H1 (cell line): ENCODE measurements around the gene RUFY3. TPM values are rescaled to one million over a fixed set of nuclear protein-coding genes. Genes with fewer than 3 reads are reported as not detected.

ENCODE experiments used
- CTCF ChIA-PET: fragments of 300-600 bp; sonication (Branson Sonifier 250); formaldehyde crosslinking; loops from one replicate; lab custom pipeline; 2021; ENCODE audit not compliant: partially characterized antibody; lab: Charles Lee
- POLR2A ChIA-PET: fragments of 300-600 bp; sonication (Branson Sonifier 250); formaldehyde crosslinking; loops from one replicate; lab custom pipeline; 2021; ENCODE audit warnings: inconsistent platforms; ENCODE audit not compliant: partially characterized antibody; lab: Charles Lee
- DNase-seq, 2 experiments: peaks; one replicate each; pipeline versions ENCODE4 v3.0.0 to v3.0.0-alpha.2; 2010 to 2022; ENCODE audit warnings: low spot score in 2 of 2, low read depth in 1 of 2, mixed read lengths in 1 of 2
- FAIRE-seq: peaks from 2 replicates; lab custom pipeline; 2011; peaks lifted over from hg19 to GRCh38; lab: Jason Lieb, UNC
- H2AFZ ChIP-seq: 2 replicates; pipeline ENCODE4 v1.8.1; 2012; ENCODE audit warnings: low read length, inconsistent platforms
- H2AK5ac ChIP-seq: 2 replicates; pipeline ENCODE4 v1.6.1; 2013; ENCODE audit warnings: low read depth, low read length
- H2BK120ac ChIP-seq: replicated peaks from 2 replicates; pipeline ENCODE3; 2013; ENCODE audit warnings: low read depth, low read length, inconsistent platforms
- H2BK12ac ChIP-seq: 2 replicates; pipeline ENCODE4 v1.6.1; 2013; ENCODE audit warnings: low read depth, low read length
- H2BK15ac ChIP-seq: 2 replicates; pipeline ENCODE4 v1.6.1; 2013; ENCODE audit warnings: low read length
- H2BK20ac ChIP-seq: 2 replicates; pipeline ENCODE4 v1.6.1; 2013; ENCODE audit warnings: low read length
- H2BK5ac ChIP-seq: 2 replicates; pipeline ENCODE4 v1.6.1; 2013; ENCODE audit warnings: low read depth, low read length
- H3K14ac ChIP-seq: 2 replicates; pipeline ENCODE4 v1.6.1; 2013; ENCODE audit warnings: inconsistent platforms; ENCODE audit not compliant: insufficient read length
- H3K18ac ChIP-seq: 2 replicates; pipeline ENCODE4 v1.6.1; 2013; ENCODE audit warnings: low read length; ENCODE audit errors: extremely low read depth
- H3K23ac ChIP-seq: 2 replicates; pipeline ENCODE4 v1.6.1; 2013; ENCODE audit warnings: inconsistent platforms; ENCODE audit not compliant: insufficient read length
- H3K23me2 ChIP-seq: 2 replicates; pipeline ENCODE4 v1.6.1; 2013; ENCODE audit warnings: low read depth, low read length
- H3K27ac ChIP-seq: 2 replicates; pipeline ENCODE4 v1.6.1; 2011; ENCODE audit warnings: low read depth, low read length, inconsistent platforms
- H3K27me3 ChIP-seq, 4 experiments: replicated peaks in 1 of 4; 1 replicate in 1 of 4; 2 replicates in 3 of 4; pipeline versions ENCODE4 v1.6.1 to v1.8.1; 2011 to 2013; ENCODE audit warnings: low read length in 3 of 4, mild to moderate bottlenecking in 3 of 4, inconsistent platforms in 2 of 4, mixed read lengths in 2 of 4, moderate library complexity in 1 of 4; ENCODE audit not compliant: control insufficient read depth in 3 of 4, insufficient read depth in 3 of 4; ENCODE audit errors: extremely low read depth in 1 of 4
- H3K36me3 ChIP-seq, 4 experiments: 2 replicates each; pipeline versions ENCODE4 v1.6.1 to v1.8.1; 2011 to 2013; ENCODE audit warnings: mild to moderate bottlenecking in 4 of 4, low read length in 3 of 4, moderate library complexity in 2 of 4, control low read depth in 1 of 4, inconsistent platforms in 1 of 4; ENCODE audit not compliant: insufficient read depth in 4 of 4, control insufficient read depth in 2 of 4
- H3K4ac ChIP-seq: replicated peaks from 2 replicates; pipeline ENCODE3; 2013; ENCODE audit warnings: low read length, low read depth, mixed read lengths, inconsistent platforms; ENCODE audit not compliant: insufficient read length
- H3K4me1 ChIP-seq, 4 experiments: replicated peaks in 1 of 4; 1 replicate in 1 of 4; 2 replicates in 3 of 4; pipeline versions ENCODE4 v1.6.1 to v1.8.1; 2011 to 2013; ENCODE audit warnings: low read length in 3 of 4, inconsistent platforms in 2 of 4, mixed read lengths in 1 of 4; ENCODE audit not compliant: insufficient read depth in 4 of 4, control insufficient read depth in 3 of 4
- H3K4me2 ChIP-seq, 2 experiments: 2 replicates each; pipeline versions ENCODE4 v1.6.1 to v1.8.1; 2011 to 2013; ENCODE audit warnings: low read depth in 2 of 2, low read length in 2 of 2, control low read depth in 1 of 2, inconsistent platforms in 1 of 2, mild to moderate bottlenecking in 1 of 2; ENCODE audit not compliant: insufficient read depth in 1 of 2
- H3K4me3 ChIP-seq, 4 experiments: fragments of 200-600, 300-600 bp in 1 of 4; sonication (generic), shearing (Covaris generic), sonication (Bioruptor Twin) in 1 of 4; 2 replicates each; pipeline versions ENCODE4 v1.5.1 to v1.8.1; 2011 to 2016; ENCODE audit warnings: low read length in 4 of 4, low read depth in 3 of 4, control low read depth in 2 of 4, inconsistent platforms in 2 of 4, mild to moderate bottlenecking in 2 of 4, mixed read lengths in 1 of 4, moderate library complexity in 1 of 4; ENCODE audit not compliant: insufficient read depth in 2 of 4; ENCODE audit errors: extremely low read depth in 1 of 4
- H3K56ac ChIP-seq: replicated peaks from 2 replicates; pipeline ENCODE3; 2013; ENCODE audit warnings: low read depth, mild to moderate bottlenecking, mixed read lengths, low read length, inconsistent platforms; ENCODE audit not compliant: insufficient read length
- H3K79me1 ChIP-seq: 2 replicates; pipeline ENCODE4 v1.6.1; 2013; ENCODE audit warnings: low read depth, low read length, control low read depth
- H3K79me2 ChIP-seq, 2 experiments: 2 replicates each; pipeline versions ENCODE4 v1.6.1 to v1.8.1; 2012 to 2013; ENCODE audit warnings: low read length in 2 of 2, mild to moderate bottlenecking in 2 of 2, inconsistent platforms in 1 of 2; ENCODE audit not compliant: insufficient read depth in 2 of 2, control insufficient read depth in 1 of 2
- H3K9ac ChIP-seq, 4 experiments: replicated peaks in 1 of 4; 1 replicate in 1 of 4; 2 replicates in 3 of 4; pipeline versions ENCODE4 v1.6.1 to v1.8.1; 2011 to 2013; ENCODE audit warnings: low read depth in 3 of 4, low read length in 3 of 4, control low read depth in 2 of 4, mild to moderate bottlenecking in 2 of 4, moderate library complexity in 2 of 4, inconsistent platforms in 1 of 4; ENCODE audit errors: extremely low read depth in 1 of 4
- H3K9me3 ChIP-seq, 2 experiments: 2 replicates each; pipeline versions ENCODE4 v1.6.1 to v1.8.1; 2012 to 2013; ENCODE audit warnings: mild to moderate bottlenecking in 2 of 2, moderate library complexity in 2 of 2, control low read depth in 1 of 2, inconsistent platforms in 1 of 2, low read depth in 1 of 2, low read length in 1 of 2, mixed read lengths in 1 of 2; ENCODE audit not compliant: insufficient read depth in 2 of 2
- H4K20me1 ChIP-seq, 2 experiments: replicated peaks in 1 of 2; 2 replicates each; pipeline versions ENCODE3 to v1.8.1; 2011 to 2013; ENCODE audit warnings: inconsistent platforms in 2 of 2, low read length in 2 of 2, mild to moderate bottlenecking in 1 of 2; ENCODE audit not compliant: insufficient read depth in 2 of 2, control insufficient read depth in 1 of 2
- H4K5ac ChIP-seq: 2 replicates; pipeline ENCODE4 v1.6.1; 2013; ENCODE audit warnings: low read length, low read depth, mixed read lengths, inconsistent platforms; ENCODE audit not compliant: insufficient read length
- H4K8ac ChIP-seq: 2 replicates; pipeline ENCODE4 v1.8.0; 2013; ENCODE audit warnings: mild to moderate bottlenecking, moderate library complexity, low read length, inconsistent platforms; ENCODE audit not compliant: insufficient read depth; ENCODE audit errors: extremely low read depth
- H4K91ac ChIP-seq: replicated peaks from 2 replicates; pipeline ENCODE3; 2013; ENCODE audit warnings: low read length, mixed read lengths, inconsistent platforms; ENCODE audit not compliant: insufficient read length
- BRCA1 ChIP-seq: IDR thresholded peaks from 2 replicates; pipeline ENCODE4 v1.6.1; 2012; ENCODE audit warnings: low read depth, low read length, improper control_type of control experiment
- MAFK ChIP-seq: IDR thresholded peaks from 2 replicates; pipeline ENCODE4 v1.6.1; 2012; ENCODE audit warnings: low read depth, mild to moderate bottlenecking, improper control_type of control experiment, low read length
- WGBS, 2 experiments: shearing (Covaris generic) in 1 of 2; methylation state at CpG; one replicate each; pipeline versions ENCODE4 v1.1.6 to v1.1.7; 2013 to 2015; ENCODE audit warnings: low lambda C conversion rate in 2 of 2, mixed read lengths in 2 of 2, inconsistent platforms in 1 of 2, low coverage in 1 of 2, missing lambda C conversion rate in 1 of 2; ENCODE audit not compliant: insufficient replicate concordance in 2 of 2, insufficient coverage in 1 of 2, insufficient read length in 1 of 2; ENCODE audit errors: extremely low coverage in 1 of 2, missing lambda C conversion rate in 1 of 2; 5-methylcytosine and 5-hydroxymethylcytosine counted together
- polyA plus RNA-seq, 7 experiments: library from polyadenylated mRNA; depleted of rRNA in 3 of 7; stranded (reverse) in 5 of 7; unstranded in 2 of 7; fragments of >200 nt in 5 of 7; fragments of 200-250 nt in 2 of 7; gene quantifications; 1 replicate in 5 of 7; 2 replicates in 1 of 7; 4 replicates in 1 of 7; pipeline versions ENCODE4 v1.2.1 to v1.2.3, GENCODE V29; 2011 to 2013; ENCODE audit warnings: missing spikeins in 2 of 7, mixed read lengths in 2 of 7
- total RNA-seq: library from RNA; stranded (reverse); fragmentation: NEBNext Ultra II Directional; extraction: Animal tissue kit (Norgen Biotek cat#: 25700); gene quantifications from 2 replicates; pipeline ENCODE4 v1.2.1, GENCODE V29; 2021

Gene RUFY3
- total and polyA plus RNA-seq, 2 of the 8 experiments (the other 6 are each of a cell fraction or from before 2014, with no cell fraction given), result 7.8 to 33.1 TPM

GRCh38 chr4:70749313-70749712, 27.5 kb downstream of the RUFY3 start:
- ChIA-PET POLR2A (interaction anchor here (0.5 to 0.6 kb wide), 2 partner anchors 9 to 59 kb away, joined by 3 to 5 read pairs; no protein-coding TSS in a partner anchor), CTCF (interaction anchor here (0.6 to 1.8 kb wide), 7 partner anchors 10 to 208 kb away, joined by 3 to 6 read pairs (median 4); no protein-coding TSS in a partner anchor)
- Histone ChIP-seq H2BK15ac (no peak overlapping the region), H4K20me1 (peaks cover 0 to 2% of the 10 kb centered on the region in 2 experiments), H3K23ac (no peak overlapping the region), H2BK120ac (no peak overlapping the region), H3K79me2 (no peaks in the 10 kb centered on the region; a peak in 1 of 4 replicates), H2BK5ac (no peak overlapping the region), H2AK5ac (no peak overlapping the region), H3K36me3 (no peaks in the 10 kb centered on the region), H3K14ac (no peak overlapping the region), H3K79me1 (no peaks in the 10 kb centered on the region; the same call in 1 of the 2 replicates), H3K9ac (no peak overlapping the region), H3K18ac (no peak overlapping the region), H3K9me3 (no peaks in the 10 kb centered on the region), H3K4ac (no peak overlapping the region), H2BK12ac (no peak overlapping the region), H3K23me2 (no peaks in the 10 kb centered on the region), H3K4me2 (no peak overlapping the region), H4K8ac (no peak overlapping the region), H2BK20ac (no peak overlapping the region), H2AFZ (no peak overlapping the region), H3K27ac (no peak overlapping the region), H3K4me3 (no peak overlapping the region), H4K91ac (no peak overlapping the region), H3K56ac (no peak overlapping the region), H3K27me3 (no peaks in the 10 kb centered on the region), H4K5ac (no peak overlapping the region), H3K4me1 (no peaks in the 10 kb centered on the region)
- WGBS, 2 experiments, result 89% methylated on average over 1 of the region's 1 CpG; no CpG with 5 or more reads in 1 of the 2 experiments
- DNase-seq (no peak), FAIRE-seq (no peak)
- TF ChIP-seq MAFK (no peak), BRCA1 (no peak)
